Breast epithelium (tissue), 4 donors: ENCODE data around the gene P2RX5. TPM values are rescaled to one million over a fixed set of nuclear protein-coding genes. Genes with fewer than 3 reads are reported as not detected.
A peak's percentile ranks its signal among the peaks of the same experiment; 100 is the strongest.

Experiments used
- DNase-seq, 2 donors: peaks; one replicate each; pipeline ENCODE4 v3.0.0-alpha.2; 2019; ENCODE audit warnings: low spot score in 2 of 2
- H3K27ac ChIP-seq, 2 donors: fragments of 200-600 bp; sonication (generic) in 1 of 2; one replicate each; pipeline ENCODE4 v1.5.1; 2016 to 2019; ENCODE audit warnings: mild to moderate bottlenecking in 1 of 2
- H3K27me3 ChIP-seq, 2 donors: fragments of 200-600 bp; sonication (generic) in 1 of 2; one replicate each; pipeline versions ENCODE4 v1.5.1 to v1.6.0; 2017 to 2019; ENCODE audit warnings: control low read depth in 1 of 2, mild to moderate bottlenecking in 1 of 2
- H3K36me3 ChIP-seq: fragments of 200-600 bp; one replicate; pipeline ENCODE4 v1.5.1; 2019
- H3K4me1 ChIP-seq, 2 donors: fragments of 200-600 bp; sonication (generic); one replicate each; pipeline ENCODE4 v1.5.1; 2016 to 2019; ENCODE audit warnings: control low read depth in 1 of 2
- H3K4me3 ChIP-seq, 3 donors: fragments of 200-600 bp; sonication (generic); 1 replicate in 2 of 3; 2 replicates in 1 of 3; pipeline ENCODE4 v1.5.1; 2016 to 2019; ENCODE audit warnings: mild to moderate bottlenecking in 3 of 3, moderate library complexity in 2 of 3
- H3K9me3 ChIP-seq, 2 donors: fragments of 200-600 bp; sonication (generic) in 1 of 2; one replicate each; pipeline ENCODE4 v1.5.1; 2016 to 2019; ENCODE audit warnings: control low read depth in 1 of 2
- POLR2A ChIP-seq: fragments of 450-650 bp; IDR thresholded peaks from one replicate; pipeline ENCODE4 v1.6.1; 2016; ENCODE audit warnings: antibody characterized with exemption, mild to moderate bottlenecking, moderate library complexity
- POLR2AphosphoS5 ChIP-seq, 3 donors: sonication (generic); formaldehyde crosslinking; IDR thresholded peaks; one replicate each; pipeline ENCODE4 v1.6.1; 2017; ENCODE audit warnings: antibody characterized with exemption in 3 of 3
- intact Hi-C: fragments of 100-400 bp; cut with DNase I; formaldehyde crosslinking; loops from one replicate; pipeline ENCODE4 v1.15.1; 2023; ENCODE audit warnings: low total_unique reads
- total RNA-seq, 3 donors: library from RNA; depleted of rRNA; stranded (reverse); fragments of >200 nt; gene quantifications; one replicate each; pipeline ENCODE4 v1.1.0, GENCODE V29; 2016
- TF ChIP-seq, protein P1 (sequence below), 3 donors: fragments of 450-650 bp; IDR thresholded peaks; one replicate each; pipeline ENCODE4 v1.5.1; 2016 to 2017; ENCODE audit warnings: antibody characterized with exemption in 3 of 3, mild to moderate bottlenecking in 3 of 3, moderate library complexity in 3 of 3

Gene P2RX5
- total RNA-seq, 3 donors from 2014 or later, result 0.29 to 2.0 (median 0.32) TPM

DNA sequence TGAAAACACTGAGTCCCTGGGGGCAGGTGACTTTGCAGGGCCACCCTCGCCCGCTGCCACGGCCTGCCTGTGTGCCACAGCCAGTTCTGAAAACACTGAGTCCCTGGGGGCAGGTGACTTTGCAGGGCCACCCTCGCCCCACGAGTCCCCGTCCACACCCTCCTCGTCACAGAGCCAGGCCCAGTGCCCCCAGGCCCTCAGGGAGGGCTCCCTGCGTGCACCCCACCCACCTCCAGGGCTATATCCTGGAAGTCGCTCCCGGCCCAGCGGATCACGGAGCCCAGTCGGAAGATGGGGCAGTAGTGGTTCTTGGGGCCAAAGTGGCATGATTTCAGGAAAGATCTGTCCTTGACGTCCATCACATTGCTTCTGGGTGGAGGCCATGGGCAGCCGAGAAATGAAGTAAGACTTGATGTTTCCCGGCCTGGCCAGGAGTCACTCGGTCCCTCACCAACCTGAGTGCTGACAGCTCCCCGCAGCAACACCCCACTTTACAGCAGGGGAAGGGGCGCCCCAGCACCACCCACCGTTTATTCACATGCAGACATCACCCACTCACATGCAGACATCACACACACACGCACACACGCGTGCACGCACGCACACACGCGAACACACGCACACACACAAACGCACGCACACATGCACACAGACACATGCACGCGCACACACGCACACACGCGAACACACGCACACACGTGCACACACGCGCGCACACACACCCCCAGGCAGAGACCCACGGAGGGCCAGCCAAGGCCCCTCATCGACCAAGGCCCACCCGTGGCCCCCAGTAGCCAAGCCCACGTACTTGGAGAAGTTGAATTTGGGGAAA, 6.5 kb downstream of the P2RX5 start:
- Histone ChIP-seq H3K27ac (no peak overlapping the region), H3K27me3 (peaks cover 0 to 55% of the 10 kb centered on the region in 2 donors), H3K4me3 (no peak overlapping the region), H3K4me1 (no peaks in the 10 kb centered on the region), H3K9me3 (no peaks in the 10 kb centered on the region), H3K36me3 (no peaks in the 10 kb centered on the region)
- intact Hi-C loops, result no loop called here
- TF ChIP-seq, protein P1, sequence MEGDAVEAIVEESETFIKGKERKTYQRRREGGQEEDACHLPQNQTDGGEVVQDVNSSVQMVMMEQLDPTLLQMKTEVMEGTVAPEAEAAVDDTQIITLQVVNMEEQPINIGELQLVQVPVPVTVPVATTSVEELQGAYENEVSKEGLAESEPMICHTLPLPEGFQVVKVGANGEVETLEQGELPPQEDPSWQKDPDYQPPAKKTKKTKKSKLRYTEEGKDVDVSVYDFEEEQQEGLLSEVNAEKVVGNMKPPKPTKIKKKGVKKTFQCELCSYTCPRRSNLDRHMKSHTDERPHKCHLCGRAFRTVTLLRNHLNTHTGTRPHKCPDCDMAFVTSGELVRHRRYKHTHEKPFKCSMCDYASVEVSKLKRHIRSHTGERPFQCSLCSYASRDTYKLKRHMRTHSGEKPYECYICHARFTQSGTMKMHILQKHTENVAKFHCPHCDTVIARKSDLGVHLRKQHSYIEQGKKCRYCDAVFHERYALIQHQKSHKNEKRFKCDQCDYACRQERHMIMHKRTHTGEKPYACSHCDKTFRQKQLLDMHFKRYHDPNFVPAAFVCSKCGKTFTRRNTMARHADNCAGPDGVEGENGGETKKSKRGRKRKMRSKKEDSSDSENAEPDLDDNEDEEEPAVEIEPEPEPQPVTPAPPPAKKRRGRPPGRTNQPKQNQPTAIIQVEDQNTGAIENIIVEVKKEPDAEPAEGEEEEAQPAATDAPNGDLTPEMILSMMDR (IDR thresholded peaks at IDR 0.05), result no peak
- TF ChIP-seq POLR2A, result no peak
- TF ChIP-seq POLR2AphosphoS5 (IDR thresholded peaks at IDR 0.05), result no peak
- DNase-seq, result no peak

DNA sequence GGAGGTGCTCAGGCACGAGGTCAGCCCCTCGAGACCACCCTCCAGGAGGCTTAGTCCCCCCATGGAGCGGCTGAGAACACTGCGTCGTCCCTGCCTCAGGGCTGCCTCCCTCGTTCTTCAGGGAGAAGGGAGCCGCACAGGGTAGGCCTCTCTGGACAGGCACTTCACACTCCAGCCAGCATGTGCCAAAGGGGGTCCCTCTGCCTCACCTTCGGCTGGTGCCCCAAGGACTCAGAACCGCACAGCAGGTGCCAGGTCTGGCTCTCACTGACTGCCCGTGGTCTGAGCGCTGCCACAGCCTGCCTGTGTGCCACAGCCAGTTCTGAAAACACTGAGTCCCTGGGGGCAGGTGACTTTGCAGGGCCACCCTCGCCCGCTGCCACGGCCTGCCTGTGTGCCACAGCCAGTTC, 7.1 kb downstream of the P2RX5 start:
- no peak overlapping the region for H3K27ac ChIP-seq
- H3K4me1 ChIP-seq, result no peaks in the 10 kb centered on the region
- no peak for DNase-seq
- no peak overlapping the region for H3K4me3 ChIP-seq
- H3K27me3 ChIP-seq, result peaks cover 0 to 58% of the 10 kb centered on the region in 2 donors
- intact Hi-C loops, result no loop called here
- TF ChIP-seq POLR2AphosphoS5 (IDR thresholded peaks at IDR 0.05) (no peak), POLR2A (no peak)
- TF ChIP-seq, protein P1 (IDR thresholded peaks at IDR 0.05), result no peak
- H3K36me3 ChIP-seq, result no peaks in the 10 kb centered on the region
- no peaks in the 10 kb centered on the region for H3K9me3 ChIP-seq

DNA sequence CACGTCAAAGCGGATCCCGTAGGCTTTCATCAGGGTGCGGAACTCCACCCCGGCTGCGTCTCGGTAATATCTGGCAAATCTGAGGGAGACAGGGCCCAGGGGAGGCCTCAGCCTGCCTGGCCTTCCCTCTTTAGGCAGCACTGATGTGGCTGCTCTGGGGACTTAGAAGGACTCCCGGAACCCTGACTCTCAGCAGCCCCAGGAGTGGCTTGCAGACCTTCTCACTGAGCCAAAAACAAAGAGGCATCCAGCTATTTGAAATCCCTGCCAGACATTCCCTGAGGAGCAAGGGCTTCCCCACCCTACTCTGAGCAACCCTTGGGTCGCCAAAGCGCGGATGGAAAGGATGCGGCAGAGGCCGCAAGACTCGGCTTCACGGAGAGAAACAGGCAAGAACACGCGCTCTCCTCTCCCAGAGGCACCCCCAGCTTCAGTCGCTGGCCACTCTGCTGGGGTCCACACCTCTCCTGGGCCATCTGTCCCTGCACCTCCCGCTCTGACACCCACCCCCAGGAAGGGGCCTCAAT, 7.9 kb downstream of the P2RX5 start:
- no peaks in the 10 kb centered on the region for H3K36me3 ChIP-seq
- DNase-seq, result no peak
- peaks cover 0 to 56% of the 10 kb centered on the region in 2 donors for H3K27me3 ChIP-seq
- no peak overlapping the region for H3K27ac ChIP-seq
- intact Hi-C loops, result no loop called here
- no peaks in the 10 kb centered on the region for H3K4me1 ChIP-seq
- H3K9me3 ChIP-seq, result no peaks in the 10 kb centered on the region
- H3K4me3 ChIP-seq, result no peak overlapping the region
- TF ChIP-seq POLR2A (no peak), POLR2AphosphoS5 (IDR thresholded peaks at IDR 0.05) (no peak)
- TF ChIP-seq, protein P1 (IDR thresholded peaks at IDR 0.05), result no peak

DNA sequence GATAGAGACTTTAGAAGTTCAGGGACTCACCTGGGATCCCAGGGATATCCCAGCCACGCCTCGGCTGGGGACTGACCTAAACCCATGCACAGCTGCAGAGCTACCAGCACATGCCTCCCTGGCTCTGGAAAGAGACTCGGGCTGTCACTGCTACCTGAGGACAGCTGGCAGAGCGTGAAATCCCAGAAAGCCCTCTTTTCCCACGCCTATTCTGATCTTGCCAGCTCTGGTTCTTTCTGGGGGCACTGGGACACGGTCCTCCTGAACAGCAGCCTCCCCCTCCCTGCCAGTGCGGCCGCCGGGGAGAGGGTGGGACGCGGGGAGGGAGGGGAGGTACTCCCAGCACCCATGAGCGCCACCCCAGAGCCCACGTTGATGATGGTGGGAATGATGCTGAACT, 10.8 kb downstream of the P2RX5 start:
- intact Hi-C loops, result no loop called here
- Histone ChIP-seq H3K4me3 (no peak overlapping the region), H3K36me3 (no peaks in the 10 kb centered on the region), H3K27me3 (peaks cover 0 to 45% of the 10 kb centered on the region in 2 donors), H3K27ac (no peak overlapping the region), H3K4me1 (no peaks in the 10 kb centered on the region), H3K9me3 (no peaks in the 10 kb centered on the region)
- no peak for DNase-seq
- TF ChIP-seq POLR2AphosphoS5 (IDR thresholded peaks at IDR 0.05) (no peak), POLR2A (no peak)
- TF ChIP-seq, protein P1 (IDR thresholded peaks at IDR 0.05), result no peak

DNA sequence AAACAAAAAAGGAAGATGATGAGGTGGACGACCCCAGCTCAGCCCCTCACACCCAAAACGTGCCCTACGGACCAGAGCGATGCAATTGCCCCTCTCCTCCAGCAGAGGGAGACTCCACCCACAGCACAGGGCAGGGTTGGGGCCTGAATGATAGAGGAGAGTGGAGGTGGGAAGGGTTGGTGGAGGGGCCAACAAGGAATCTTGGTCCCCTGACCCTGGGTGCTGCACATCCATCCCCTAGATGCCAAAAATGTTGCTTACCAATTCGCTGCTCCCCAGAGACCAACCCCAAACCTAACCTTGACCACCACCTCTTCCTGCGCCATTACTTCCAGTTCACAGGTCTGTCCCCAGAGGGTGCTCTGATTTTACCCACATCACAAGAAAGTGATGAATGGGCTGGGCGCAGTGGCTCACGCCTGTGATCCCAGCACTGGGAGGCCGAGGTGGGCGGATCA, 12.9 kb downstream of the P2RX5 start:
- Histone ChIP-seq H3K27ac (no peak overlapping the region), H3K4me1 (no peaks in the 10 kb centered on the region), H3K27me3 (peaks cover 0 to 34% of the 10 kb centered on the region in 2 donors), H3K36me3 (no peaks in the 10 kb centered on the region), H3K4me3 (no peak overlapping the region), H3K9me3 (no peaks in the 10 kb centered on the region)
- intact Hi-C loops, result no loop called here
- TF ChIP-seq POLR2A (no peak), POLR2AphosphoS5 (IDR thresholded peaks at IDR 0.05) (no peak)
- TF ChIP-seq, protein P1 (IDR thresholded peaks at IDR 0.05), result peak; percentile 26 to 69 (median 62)
- no peak for DNase-seq
